Measurements from ENCODE around the gene MPRIP.
A peak's percentile ranks its signal among the peaks of the same experiment; 100 is the strongest.

The MPRIP gene

GRCh38 chr17:17028059-17028877, 14.0 kb upstream of the MPRIP start:
- FAIRE-seq (peak; percentile 100), DNase-seq (ENCODE audit: low spot score) (peak; percentile 96)

GRCh38 chr17:17028878-17029535, 13.2 kb upstream of the MPRIP start:
- FAIRE-seq (no peak), DNase-seq (ENCODE audit: low spot score) (no peak)

DNA sequence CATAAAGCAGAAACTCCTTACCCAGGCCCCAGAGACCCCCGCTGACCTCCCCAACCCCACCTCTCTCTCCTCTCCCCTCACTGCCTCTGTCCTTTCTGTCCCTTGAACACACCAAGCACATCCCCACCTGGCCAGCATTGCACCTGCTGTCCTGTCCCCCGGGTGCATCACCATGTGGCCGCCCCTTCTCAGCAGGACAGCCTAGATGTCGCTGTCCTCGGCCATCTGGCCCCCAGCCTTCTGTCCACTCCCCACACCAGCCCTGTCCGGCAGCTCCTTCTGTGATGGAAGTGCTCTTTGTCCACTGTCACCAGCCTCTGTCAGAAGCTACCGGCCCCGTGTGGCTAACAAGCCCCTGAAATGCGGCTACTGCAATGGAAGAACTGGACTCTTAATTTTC, 12.3 kb upstream of the MPRIP start:
- no peak for DNase-seq (ENCODE audit: low spot score)
- FAIRE-seq: no peak

- no peak for FAIRE-seq
- DNase-seq (ENCODE audit: low spot score): no peak
These were observed 11.6 kb upstream of the MPRIP start for GRCh38 chr17:17030515-17031211.

- DNase-seq (ENCODE audit: low spot score) (peak; percentile 85), FAIRE-seq (peak; percentile 82)
These were observed 10.0 kb upstream of the MPRIP start for GRCh38 chr17:17032131-17032692.

DNA sequence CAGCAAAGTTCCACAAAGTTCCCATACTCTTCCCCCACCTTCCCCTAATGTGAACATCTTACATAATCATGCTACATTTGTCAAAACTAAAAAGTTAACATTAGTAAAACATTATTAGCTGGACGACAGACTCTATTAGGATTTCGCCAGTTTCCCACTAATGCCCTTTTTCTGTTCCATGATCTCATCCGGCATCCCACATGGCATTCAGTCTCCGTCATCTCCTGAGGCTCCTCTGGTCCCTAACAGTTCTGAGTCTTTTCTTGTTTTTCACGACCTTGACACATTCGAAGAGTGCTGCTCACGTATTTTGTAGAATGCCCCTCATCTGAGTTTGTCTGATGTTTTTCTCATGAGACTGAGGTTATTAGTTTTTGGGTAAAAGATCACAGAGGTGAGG, 8.8 kb upstream of the MPRIP start:
- no peak for FAIRE-seq
- no peak for DNase-seq (ENCODE audit: low spot score)

DNA sequence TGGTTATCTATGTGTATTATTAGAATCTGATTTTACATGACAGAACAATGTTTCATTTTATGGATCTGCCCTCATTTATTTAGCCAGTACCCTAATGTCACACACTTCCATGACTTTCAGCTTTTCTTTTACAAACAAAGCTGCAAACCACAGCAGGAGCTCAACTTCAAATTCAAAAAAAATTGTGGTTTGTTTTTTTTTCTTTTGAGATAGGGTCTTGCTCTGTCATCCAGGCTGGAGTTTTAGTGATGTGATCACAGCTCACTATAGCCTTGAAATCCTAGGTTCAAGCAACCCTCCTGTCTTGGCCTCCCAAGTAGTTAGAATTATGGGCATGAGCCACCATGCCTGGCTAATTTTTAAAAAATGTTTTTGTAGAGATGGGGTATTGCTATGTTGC, 8.2 kb upstream of the MPRIP start:
- FAIRE-seq (no peak), DNase-seq (ENCODE audit: low spot score) (no peak)

GRCh38 chr17:17034496-17035075, 7.7 kb upstream of the MPRIP start:
- no peak for DNase-seq (ENCODE audit: low spot score)
- no peak for FAIRE-seq

- DNase-seq (ENCODE audit: low spot score) (no peak), FAIRE-seq (no peak)
These were observed 6.8 kb upstream of the MPRIP start for GRCh38 chr17:17035490-17035889.

GRCh38 chr17:17035920-17036523, 6.2 kb upstream of the MPRIP start:
- DNase-seq (ENCODE audit: low spot score) (no peak), FAIRE-seq (no peak)

- DNase-seq (ENCODE audit: low spot score) (no peak), FAIRE-seq (no peak)
These were observed 5.7 kb upstream of the MPRIP start for GRCh38 chr17:17036524-17036998.

GRCh38 chr17:17039911-17040310, 2.3 kb upstream of the MPRIP start:
- FAIRE-seq (no peak), DNase-seq (ENCODE audit: low spot score) (no peak)

GRCh38 chr17:17041018-17041521, 1.2 kb upstream of the MPRIP start:
- FAIRE-seq: no peak
- no peak for DNase-seq (ENCODE audit: low spot score)

DNA sequence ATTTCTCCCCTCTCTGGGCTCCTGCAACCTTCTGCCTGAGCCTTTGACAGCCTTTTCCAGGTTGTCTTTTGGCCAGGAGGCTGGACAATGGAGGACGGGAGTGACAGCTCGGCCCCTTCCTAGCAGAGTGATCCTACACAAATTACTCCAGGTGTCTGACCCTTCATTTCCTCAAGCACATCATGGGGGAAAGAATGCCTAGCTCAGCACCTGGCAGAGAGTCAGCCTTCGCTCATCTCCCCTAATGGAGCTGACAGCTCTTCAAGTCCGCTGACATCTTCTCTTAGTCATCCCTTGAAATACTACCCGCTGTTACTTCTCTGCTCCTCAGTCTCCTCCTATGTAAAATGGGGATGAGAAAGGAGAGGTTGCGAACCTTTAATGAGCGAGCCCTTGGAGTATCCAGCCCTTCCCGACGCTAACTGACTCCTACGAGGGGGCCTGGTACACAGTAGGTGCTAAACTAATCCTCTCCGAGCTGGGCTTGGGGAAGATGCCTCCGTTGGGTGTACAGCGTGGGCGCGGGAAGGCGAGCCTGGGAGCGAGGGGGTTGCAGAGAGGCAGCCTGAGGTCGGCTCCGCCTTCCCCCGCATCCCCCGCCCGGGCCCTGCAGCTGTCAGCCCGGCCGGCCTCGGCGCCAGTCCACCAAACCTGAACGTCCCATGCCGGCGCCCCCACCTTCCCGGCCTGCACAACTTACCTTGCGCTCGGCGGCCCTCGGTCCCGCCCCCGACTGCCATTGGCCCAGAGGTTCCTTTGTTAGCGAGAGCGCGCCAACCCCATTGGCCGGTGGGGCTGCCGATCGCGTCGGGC, 480 bp upstream of the MPRIP start:
- FAIRE-seq (peak; percentile 40), DNase-seq (ENCODE audit: low spot score) (peak; percentile 98)

DNA sequence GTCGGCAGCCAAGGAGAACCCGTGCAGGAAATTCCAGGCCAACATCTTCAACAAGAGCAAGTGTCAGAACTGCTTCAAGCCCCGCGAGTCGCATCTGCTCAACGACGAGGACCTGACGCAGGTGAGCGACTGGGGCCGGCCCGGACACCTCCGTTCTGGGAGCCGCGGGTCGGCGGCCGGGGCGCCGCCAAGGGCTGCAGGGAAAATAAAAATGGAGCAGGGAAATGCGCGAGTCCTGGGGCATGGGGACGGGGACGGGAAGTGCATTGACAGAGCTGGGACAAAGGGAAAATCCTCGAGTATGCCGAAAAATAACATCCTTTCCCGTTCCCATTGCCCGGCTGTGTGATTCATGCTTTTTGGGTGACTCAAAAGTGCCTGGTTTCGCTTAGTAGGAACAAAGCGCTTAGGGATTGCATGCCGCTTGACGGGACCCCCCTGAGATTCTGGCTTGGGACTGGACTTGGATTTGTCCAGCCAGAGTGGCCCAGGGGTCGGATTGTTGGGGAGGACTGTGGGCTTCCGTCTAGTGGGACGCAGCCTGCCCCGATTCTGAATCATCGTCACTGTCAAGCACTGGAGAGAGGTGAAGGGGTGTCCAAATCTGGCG, 699 bp downstream of the MPRIP start:
- FAIRE-seq: no peak
- DNase-seq (ENCODE audit: low spot score): no peak

DNA sequence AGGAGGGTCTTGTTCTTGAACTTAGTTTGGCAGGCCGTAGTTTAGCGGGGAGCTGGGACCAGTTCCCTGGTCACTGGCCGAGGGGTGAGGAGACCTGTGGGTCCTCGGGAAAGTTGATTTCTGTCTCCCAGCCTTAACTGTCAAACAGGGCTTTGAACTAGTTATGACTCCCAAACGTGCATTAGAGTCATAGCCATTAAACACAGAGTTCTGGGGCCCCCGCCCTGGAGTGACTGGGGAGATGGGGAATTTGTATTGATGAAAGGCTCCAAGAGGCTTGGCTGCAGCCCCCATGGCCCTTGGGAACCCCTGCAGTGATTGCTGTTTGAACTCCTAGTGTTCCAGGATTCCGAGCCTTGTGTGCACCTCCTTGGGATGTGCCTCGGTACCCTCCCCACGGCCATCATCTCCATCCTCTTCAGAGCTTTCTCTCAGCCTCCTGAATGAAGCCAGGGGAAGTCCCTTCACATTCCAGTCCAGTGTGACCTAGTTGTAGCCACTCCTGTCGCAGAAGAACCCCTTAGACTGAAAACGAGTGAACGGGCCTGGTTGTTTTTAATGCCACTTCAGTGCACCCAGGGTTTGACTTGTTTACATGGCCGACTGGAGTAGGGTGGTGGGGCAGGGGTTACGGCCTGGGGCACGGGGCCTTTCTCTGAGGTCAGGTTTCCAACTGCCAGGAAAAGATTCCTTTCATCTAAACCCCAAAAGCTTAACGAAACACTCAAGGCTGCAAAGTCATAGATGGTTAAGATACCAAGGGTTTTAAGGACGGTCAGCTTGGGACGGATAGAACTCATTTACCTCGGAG, 1.4 kb downstream of the MPRIP start:
- no peak for FAIRE-seq

DNA sequence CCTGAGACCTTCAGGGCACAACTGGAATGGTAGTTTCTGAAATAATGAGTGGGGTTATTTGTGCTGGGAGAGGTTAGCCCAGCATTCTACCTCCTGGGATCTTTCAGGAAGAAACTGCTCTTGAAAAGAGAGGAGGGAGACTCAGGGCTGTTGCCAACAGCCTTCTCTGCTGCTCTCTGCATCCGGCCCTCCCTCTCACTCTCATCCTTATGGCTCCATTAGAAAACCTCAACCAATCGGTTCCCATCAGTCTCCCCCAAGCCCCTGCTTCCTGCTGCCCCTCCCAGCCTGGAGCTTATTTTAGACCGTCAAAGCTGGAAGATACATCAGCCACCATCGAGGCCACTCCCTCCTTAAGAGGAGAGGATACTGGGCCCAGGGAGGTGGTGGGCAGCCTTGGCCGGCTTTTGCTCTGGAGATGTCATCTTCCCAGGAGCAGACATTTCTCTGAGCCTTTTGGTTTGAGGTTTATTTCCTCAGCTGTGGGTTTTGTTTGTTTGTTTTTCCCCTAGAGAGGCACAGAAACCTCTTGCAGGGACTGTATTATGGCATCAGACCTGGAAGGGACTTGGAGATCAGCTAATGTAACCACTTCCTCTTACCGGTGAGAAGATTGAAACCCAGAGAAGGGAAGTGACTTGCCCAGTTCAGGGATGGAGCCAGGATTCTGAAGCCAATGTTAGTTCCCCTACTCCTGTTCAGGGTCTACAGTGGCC, 2.7 kb downstream of the MPRIP start:
- FAIRE-seq: no peak
- DNase-seq (ENCODE audit: low spot score): no peak

More for the DNA sequence above, 1.4 kb downstream of the MPRIP start:
- no peak for DNase-seq (ENCODE audit: low spot score)

- no peak for DNase-seq (ENCODE audit: low spot score)
- no peak for FAIRE-seq
These were observed 5.8 kb downstream of the MPRIP start for GRCh38 chr17:17048106-17048505.
